ENCODE results near the gene SPATA32. TPM values are rescaled to one million over a fixed set of nuclear protein-coding genes. Genes with fewer than 3 reads are reported as not detected.

Gene SPATA32
- total RNA-seq, 4 donors from 2014 or later = not detected

- intact Hi-C loops (cut with DNase I; ENCODE audit: low total_unique reads) = no loop called here
- DNase-seq = no peak
- peak overlapping the region in 1 of 2 donors; percentile 12 for H3K27ac ChIP-seq
- no peaks in the 10 kb centered on the region for H3K36me3 ChIP-seq
- TF ChIP-seq POLR2A (IDR thresholded peaks at IDR 0.05) (no peak), CTCF (IDR thresholded peaks at IDR 0.05) (peak in 1 of 4 experiments; percentile 36)
- H3K4me1 ChIP-seq = peaks cover 0 to 4% of the 10 kb centered on the region in 2 donors
- H3K9me3 ChIP-seq = no peaks in the 10 kb centered on the region
- no peaks in the 10 kb centered on the region for H3K27me3 ChIP-seq
- H3K4me3 ChIP-seq = peak overlapping the region; percentile 34 to 39
These were observed 14.9 kb downstream of the SPATA32 start for GRCh38 chr17:45246861-45247428.

- peaks cover 1 to 2% of the 10 kb centered on the region in 2 donors for H3K27me3 ChIP-seq
- peaks cover 0 to 7% of the 10 kb centered on the region in 2 donors for H3K4me1 ChIP-seq
- H3K9me3 ChIP-seq = no peaks in the 10 kb centered on the region
- intact Hi-C loops (cut with DNase I; ENCODE audit: low total_unique reads) = no loop called here
- no peak for TF ChIP-seq CTCF (IDR thresholded peaks at IDR 0.05)
- no peak for TF ChIP-seq POLR2A (IDR thresholded peaks at IDR 0.05)
- no peak overlapping the region for H3K27ac ChIP-seq
- DNase-seq = no peak
- no peaks in the 10 kb centered on the region for H3K36me3 ChIP-seq
- no peak overlapping the region for H3K4me3 ChIP-seq
These were observed 15.6 kb downstream of the SPATA32 start for GRCh38 chr17:45246338-45246737.

GRCh38 chr17:45244725-45245656, 16.9 kb downstream of the SPATA32 start:
- DNase-seq = no peak
- peaks cover 0 to 12% of the 10 kb centered on the region in 2 donors for H3K4me1 ChIP-seq
- no peak for TF ChIP-seq POLR2A (IDR thresholded peaks at IDR 0.05)
- no peak for TF ChIP-seq CTCF (IDR thresholded peaks at IDR 0.05)
- no peaks in the 10 kb centered on the region for H3K36me3 ChIP-seq
- no peak overlapping the region for H3K27ac ChIP-seq
- H3K4me3 ChIP-seq = no peak overlapping the region
- peaks cover 9 to 13% of the 10 kb centered on the region in 2 donors for H3K27me3 ChIP-seq
- intact Hi-C loops (cut with DNase I; ENCODE audit: low total_unique reads) = no loop called here
- H3K9me3 ChIP-seq = no peaks in the 10 kb centered on the region

DNA sequence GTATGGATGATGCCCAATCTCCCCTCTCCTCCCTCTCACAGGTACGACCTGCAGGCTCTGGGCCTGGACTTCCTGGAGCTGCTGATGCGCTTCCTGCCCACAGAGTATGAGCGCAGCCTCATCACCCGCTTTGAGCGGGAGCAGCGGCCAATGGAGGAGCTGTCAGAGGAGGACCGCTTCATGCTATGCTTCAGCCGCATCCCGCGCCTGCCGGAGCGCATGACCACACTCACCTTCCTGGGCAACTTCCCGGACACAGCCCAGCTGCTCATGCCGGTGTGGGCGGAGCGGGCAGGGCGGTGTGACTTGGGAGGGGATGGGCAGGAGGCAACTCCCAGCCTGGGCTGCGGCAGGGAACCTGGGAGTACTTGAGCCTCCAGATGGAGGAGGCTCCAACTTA, 18.1 kb downstream of the SPATA32 start:
- no peak for DNase-seq
- peaks cover 9 to 13% of the 10 kb centered on the region in 2 donors for H3K27me3 ChIP-seq
- H3K4me1 ChIP-seq = peaks cover 0 to 12% of the 10 kb centered on the region in 2 donors
- H3K36me3 ChIP-seq = no peaks in the 10 kb centered on the region
- TF ChIP-seq POLR2A (IDR thresholded peaks at IDR 0.05) (no peak), CTCF (IDR thresholded peaks at IDR 0.05) (no peak)
- intact Hi-C loops (cut with DNase I; ENCODE audit: low total_unique reads) = no loop called here
- H3K27ac ChIP-seq = no peak overlapping the region
- no peaks in the 10 kb centered on the region for H3K9me3 ChIP-seq
- H3K4me3 ChIP-seq = no peak overlapping the region

DNA sequence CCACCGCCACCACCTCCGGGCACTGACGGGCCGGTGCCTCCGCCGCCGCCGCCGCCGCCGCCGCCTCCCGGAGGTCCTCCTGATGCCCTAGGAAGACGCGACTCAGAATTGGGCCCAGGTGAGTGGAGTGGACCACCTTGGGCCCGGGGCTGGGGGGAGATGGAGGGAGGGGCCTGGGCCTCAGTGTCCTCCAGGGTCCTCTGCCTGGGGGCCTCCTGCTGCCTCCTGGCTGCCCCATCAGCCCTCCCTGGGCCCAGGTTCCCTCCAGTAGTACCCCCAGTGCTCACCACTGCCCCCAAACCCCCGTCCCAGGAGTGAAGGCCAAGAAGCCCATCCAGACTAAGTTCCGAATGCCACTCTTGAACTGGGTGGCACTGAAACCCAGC, 19.9 kb downstream of the SPATA32 start:
- intact Hi-C loops (cut with DNase I; ENCODE audit: low total_unique reads) = no loop called here
- Histone ChIP-seq H3K27me3 (peaks cover 9 to 13% of the 10 kb centered on the region in 2 donors), H3K4me1 (peaks cover 0 to 8% of the 10 kb centered on the region in 2 donors), H3K4me3 (no peak overlapping the region), H3K36me3 (no peaks in the 10 kb centered on the region), H3K27ac (no peak overlapping the region), H3K9me3 (no peaks in the 10 kb centered on the region)
- no peak for TF ChIP-seq POLR2A (IDR thresholded peaks at IDR 0.05)
- TF ChIP-seq CTCF (IDR thresholded peaks at IDR 0.05) = no peak
- no peak for DNase-seq

All from uterus (tissue), 4 donors.